Mesendoderm (in vitro differentiated cells): ENCODE results near the gene HLF.

Experiments used
- DNase-seq: peaks from one replicate; pipeline ENCODE4 v3.0.0; 2013
- H2AK5ac ChIP-seq: 2 replicates; pipeline ENCODE4 v1.6.1; 2013; ENCODE audit warnings: low read length, inconsistent platforms
- H2BK120ac ChIP-seq: 2 replicates; pipeline ENCODE4 v1.6.1; 2013; ENCODE audit warnings: low read depth, mild to moderate bottlenecking, low read length, moderate library complexity, mixed read lengths
- H2BK15ac ChIP-seq: replicated peaks from 2 replicates; pipeline ENCODE4 v1.6.1; 2013; ENCODE audit warnings: low read depth, mild to moderate bottlenecking, moderate library complexity
- H2BK5ac ChIP-seq: 2 replicates; pipeline ENCODE4 v1.6.1; 2013; ENCODE audit warnings: low read length, inconsistent platforms
- H3K18ac ChIP-seq: 2 replicates; pipeline ENCODE4 v1.6.1; 2013; ENCODE audit warnings: mild to moderate bottlenecking, low read length, mixed read lengths
- H3K23ac ChIP-seq: one replicate; pipeline ENCODE4 v1.6.1; 2013; ENCODE audit warnings: low read length
- H3K27ac ChIP-seq: 2 replicates; pipeline ENCODE4 v1.5.1; 2013; ENCODE audit warnings: low read depth, mild to moderate bottlenecking, inconsistent platforms, low read length, moderate library complexity
- H3K27me3 ChIP-seq: 2 replicates; pipeline ENCODE4 v1.6.1; 2013; ENCODE audit warnings: low read length, control low read depth, mild to moderate bottlenecking, inconsistent platforms; ENCODE audit not compliant: insufficient read depth, poor library complexity
- H3K36me3 ChIP-seq: 2 replicates; pipeline ENCODE4 v1.6.1; 2013; ENCODE audit warnings: low read length, inconsistent platforms; ENCODE audit not compliant: control insufficient read depth, insufficient read depth
- H3K4ac ChIP-seq: one replicate; pipeline ENCODE4 v1.6.1; 2013; ENCODE audit warnings: low read depth, mild to moderate bottlenecking, low read length, moderate library complexity
- H3K4me1 ChIP-seq: 2 replicates; pipeline ENCODE4 v1.6.1; 2013; ENCODE audit warnings: low read depth, low read length, inconsistent platforms; ENCODE audit not compliant: control insufficient read depth
- H3K4me2 ChIP-seq: 2 replicates; pipeline ENCODE4 v1.6.1; 2013; ENCODE audit warnings: low read length
- H3K4me3 ChIP-seq: 2 replicates; pipeline ENCODE4 v1.5.1; 2013; ENCODE audit warnings: mild to moderate bottlenecking, low read length
- H3K56ac ChIP-seq: one replicate; pipeline ENCODE4 v1.6.1; 2013; ENCODE audit warnings: low read length
- H3K79me1 ChIP-seq: 2 replicates; pipeline ENCODE4 v1.6.1; 2013; ENCODE audit warnings: low read length, inconsistent platforms
- H3K79me2 ChIP-seq: 2 replicates; pipeline ENCODE4 v1.6.1; 2013; ENCODE audit warnings: mild to moderate bottlenecking, low read length; ENCODE audit not compliant: control insufficient read depth, insufficient read depth
- H3K9ac ChIP-seq: 2 replicates; pipeline ENCODE4 v1.6.1; 2013; ENCODE audit warnings: low read length, inconsistent platforms
- H4K5ac ChIP-seq: one replicate; pipeline ENCODE4 v1.6.1; 2013; ENCODE audit warnings: low read length
- H4K8ac ChIP-seq: one replicate; pipeline ENCODE4 v1.6.1; 2013; ENCODE audit warnings: low read depth, mild to moderate bottlenecking, control low read depth, low read length, moderate library complexity
- WGBS: extraction: QIAGEN DNeasy Blood & Tissue Kit; methylation state at CpG from one replicate; pipeline ENCODE4 v1.1.7; 2013; ENCODE audit warnings: low lambda C conversion rate, missing lambda C conversion rate; ENCODE audit not compliant: insufficient coverage; ENCODE audit errors: extremely low coverage; 5-methylcytosine and 5-hydroxymethylcytosine counted together

The HLF gene

GRCh38 chr17:55317284-55317683 lies 52.5 kb downstream of the HLF start:
- DNase-seq: no peak
- Histone ChIP-seq H3K79me2 (no peaks in the 10 kb centered on the region), H2BK15ac (no peak overlapping the region), H2BK5ac (no peak overlapping the region), H3K79me1 (no peaks in the 10 kb centered on the region), H2BK120ac (no peak overlapping the region), H3K4ac (no peak overlapping the region), H3K36me3 (no peaks in the 10 kb centered on the region), H3K18ac (no peak overlapping the region), H4K5ac (no peak overlapping the region), H3K4me1 (no peaks in the 10 kb centered on the region), H3K9ac (no peak overlapping the region), H2AK5ac (no peak overlapping the region), H3K27ac (no peak overlapping the region), H3K4me2 (no peak overlapping the region), H4K8ac (no peak overlapping the region), H3K56ac (no peak overlapping the region), H3K4me3 (no peak overlapping the region), H3K23ac (no peak overlapping the region), H3K27me3 (no peaks in the 10 kb centered on the region)
- no CpG with 5 or more reads among the region's 3 CpGs for WGBS

GRCh38 chr17:55318081-55318480 lies 53.3 kb downstream of the HLF start:
- Histone ChIP-seq H2BK120ac (no peak overlapping the region), H3K4me1 (no peaks in the 10 kb centered on the region), H3K27ac (no peak overlapping the region), H4K8ac (no peak overlapping the region), H3K79me2 (no peaks in the 10 kb centered on the region), H3K56ac (no peak overlapping the region), H2AK5ac (no peak overlapping the region), H3K4me2 (no peak overlapping the region), H4K5ac (no peak overlapping the region), H3K36me3 (no peaks in the 10 kb centered on the region), H3K18ac (no peak overlapping the region), H3K23ac (no peak overlapping the region), H3K9ac (no peak overlapping the region), H3K4me3 (no peak overlapping the region), H3K27me3 (no peaks in the 10 kb centered on the region), H3K4ac (no peak overlapping the region), H3K79me1 (no peaks in the 10 kb centered on the region), H2BK15ac (no peak overlapping the region), H2BK5ac (no peak overlapping the region)
- WGBS: no CpG with 5 or more reads among the region's 8 CpGs
- no peak for DNase-seq

DNA sequence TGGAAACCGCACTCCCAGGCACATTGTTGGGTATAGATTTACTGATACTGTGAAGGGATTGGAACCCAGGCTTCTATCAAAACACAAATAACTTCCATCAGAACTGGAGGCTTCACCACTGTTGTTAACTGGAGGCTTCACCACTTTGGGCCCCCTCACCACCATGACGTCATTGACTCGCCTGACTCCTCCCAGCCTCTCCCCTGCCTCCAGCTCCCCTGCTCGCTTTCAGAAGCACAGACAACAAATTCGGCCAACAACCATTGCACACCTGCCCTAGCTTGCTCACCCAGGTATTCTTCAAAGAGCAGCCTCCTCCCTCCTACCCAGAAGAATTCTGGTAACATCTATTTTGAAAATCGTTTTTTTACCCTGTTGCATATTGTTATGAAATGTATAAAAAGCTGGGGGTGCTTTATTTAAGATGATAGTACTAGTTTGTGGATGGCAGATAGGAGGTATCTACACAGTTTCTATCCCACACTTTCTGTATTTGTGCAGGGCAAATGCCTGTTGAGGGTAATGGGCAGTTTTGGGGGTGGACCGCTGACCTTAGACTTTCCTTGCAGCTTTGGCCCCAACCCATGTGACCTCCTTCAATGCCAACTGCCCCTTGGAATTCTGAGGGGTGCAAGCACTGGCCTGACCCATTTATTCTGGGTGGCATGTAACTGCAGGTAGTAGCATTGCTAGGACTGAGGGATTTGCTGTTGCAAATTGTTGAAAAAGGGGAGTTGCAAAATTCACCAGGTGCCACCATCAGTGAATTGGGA lies 54.1 kb downstream of the HLF start:
- no peaks in the 10 kb centered on the region for H3K36me3 ChIP-seq
- H3K56ac ChIP-seq: no peak overlapping the region
- no peaks in the 10 kb centered on the region for H3K27me3 ChIP-seq
- H3K4me2 ChIP-seq: no peak overlapping the region
- no peak overlapping the region for H2AK5ac ChIP-seq
- H2BK5ac ChIP-seq: no peak overlapping the region
- H4K5ac ChIP-seq: no peak overlapping the region
- no peak overlapping the region for H3K4me3 ChIP-seq
- H3K79me1 ChIP-seq: no peaks in the 10 kb centered on the region
- no peaks in the 10 kb centered on the region for H3K79me2 ChIP-seq
- no peak overlapping the region for H3K23ac ChIP-seq
- H2BK120ac ChIP-seq: no peak overlapping the region
- no peak overlapping the region for H3K18ac ChIP-seq
- H4K8ac ChIP-seq: no peak overlapping the region
- H2BK15ac ChIP-seq: no peak overlapping the region
- no CpG with 5 or more reads among the region's 7 CpGs for WGBS
- no peak for DNase-seq
- H3K9ac ChIP-seq: no peak overlapping the region
- H3K4me1 ChIP-seq: no peaks in the 10 kb centered on the region
- no peak overlapping the region for H3K27ac ChIP-seq
- no peak overlapping the region for H3K4ac ChIP-seq

- H3K79me1 ChIP-seq: no peaks in the 10 kb centered on the region
- no peak overlapping the region for H3K4me2 ChIP-seq
- no peak overlapping the region for H3K4me3 ChIP-seq
- no peaks in the 10 kb centered on the region for H3K79me2 ChIP-seq
- no peak overlapping the region for H2BK120ac ChIP-seq
- whole genome bisulfite sequencing: no CpG with 5 or more reads among the region's 5 CpGs
- H3K18ac ChIP-seq: no peak overlapping the region
- no peak overlapping the region for H3K23ac ChIP-seq
- H4K5ac ChIP-seq: no peak overlapping the region
- no peaks in the 10 kb centered on the region for H3K36me3 ChIP-seq
- H3K4ac ChIP-seq: no peak overlapping the region
- no peak overlapping the region for H3K56ac ChIP-seq
- H3K27ac ChIP-seq: no peak overlapping the region
- DNase-seq: no peak
- H3K9ac ChIP-seq: no peak overlapping the region
- no peak overlapping the region for H2BK5ac ChIP-seq
- H2AK5ac ChIP-seq: no peak overlapping the region
- no peaks in the 10 kb centered on the region for H3K4me1 ChIP-seq
- H2BK15ac ChIP-seq: no peak overlapping the region
- H3K27me3 ChIP-seq: no peaks in the 10 kb centered on the region
- H4K8ac ChIP-seq: no peak overlapping the region
These were observed 55.3 kb downstream of the HLF start for GRCh38 chr17:55319933-55320593.

DNA sequence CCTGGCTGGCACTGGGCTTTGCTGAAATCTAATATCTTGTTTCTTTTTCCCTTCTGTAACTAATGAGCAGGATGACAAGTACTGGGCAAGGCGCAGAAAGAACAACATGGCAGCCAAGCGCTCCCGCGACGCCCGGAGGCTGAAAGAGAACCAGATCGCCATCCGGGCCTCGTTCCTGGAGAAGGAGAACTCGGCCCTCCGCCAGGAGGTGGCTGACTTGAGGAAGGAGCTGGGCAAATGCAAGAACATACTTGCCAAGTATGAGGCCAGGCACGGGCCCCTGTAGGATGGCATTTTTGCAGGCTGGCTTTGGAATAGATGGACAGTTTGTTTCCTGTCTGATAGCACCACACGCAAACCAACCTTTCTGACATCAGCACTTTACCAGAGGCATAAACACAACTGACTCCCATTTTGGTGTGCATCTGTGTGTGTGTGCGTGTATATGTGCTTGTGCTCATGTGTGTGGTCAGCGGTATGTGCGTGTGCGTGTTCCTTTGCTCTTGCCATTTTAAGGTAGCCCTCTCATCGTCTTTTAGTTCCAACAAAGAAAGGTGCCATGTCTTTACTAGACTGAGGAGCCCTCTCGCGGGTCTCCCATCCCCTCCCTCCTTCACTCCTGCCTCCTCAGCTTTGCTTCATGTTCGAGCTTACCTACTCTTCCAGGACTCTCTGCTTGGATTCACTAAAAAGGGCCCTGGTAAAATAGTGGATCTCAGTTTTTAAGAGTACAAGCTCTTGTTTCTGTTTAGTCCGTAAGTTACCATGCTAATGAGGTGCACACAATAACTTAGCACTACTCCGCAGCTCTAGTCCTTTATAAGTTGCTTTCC lies 56.0 kb downstream of the HLF start:
- no peak overlapping the region for H3K9ac ChIP-seq
- H3K4me1 ChIP-seq: no peaks in the 10 kb centered on the region
- H3K79me2 ChIP-seq: no peaks in the 10 kb centered on the region
- no peak overlapping the region for H2AK5ac ChIP-seq
- no peak overlapping the region for H3K23ac ChIP-seq
- H3K4me2 ChIP-seq: no peak overlapping the region
- H2BK120ac ChIP-seq: no peak overlapping the region
- H3K36me3 ChIP-seq: no peaks in the 10 kb centered on the region
- H3K4ac ChIP-seq: no peak overlapping the region
- H4K5ac ChIP-seq: no peak overlapping the region
- no peak overlapping the region for H2BK5ac ChIP-seq
- no peak for DNase-seq
- no peak overlapping the region for H3K4me3 ChIP-seq
- H3K18ac ChIP-seq: no peak overlapping the region
- no peak overlapping the region for H3K27ac ChIP-seq
- WGBS: no CpG with 5 or more reads among the region's 23 CpGs
- H3K79me1 ChIP-seq: no peaks in the 10 kb centered on the region
- H3K56ac ChIP-seq: no peak overlapping the region
- H4K8ac ChIP-seq: no peak overlapping the region
- no peak overlapping the region for H2BK15ac ChIP-seq
- H3K27me3 ChIP-seq: no peaks in the 10 kb centered on the region
